ENCODE data around the gene ARL14EP.

Gene ARL14EP

DNA sequence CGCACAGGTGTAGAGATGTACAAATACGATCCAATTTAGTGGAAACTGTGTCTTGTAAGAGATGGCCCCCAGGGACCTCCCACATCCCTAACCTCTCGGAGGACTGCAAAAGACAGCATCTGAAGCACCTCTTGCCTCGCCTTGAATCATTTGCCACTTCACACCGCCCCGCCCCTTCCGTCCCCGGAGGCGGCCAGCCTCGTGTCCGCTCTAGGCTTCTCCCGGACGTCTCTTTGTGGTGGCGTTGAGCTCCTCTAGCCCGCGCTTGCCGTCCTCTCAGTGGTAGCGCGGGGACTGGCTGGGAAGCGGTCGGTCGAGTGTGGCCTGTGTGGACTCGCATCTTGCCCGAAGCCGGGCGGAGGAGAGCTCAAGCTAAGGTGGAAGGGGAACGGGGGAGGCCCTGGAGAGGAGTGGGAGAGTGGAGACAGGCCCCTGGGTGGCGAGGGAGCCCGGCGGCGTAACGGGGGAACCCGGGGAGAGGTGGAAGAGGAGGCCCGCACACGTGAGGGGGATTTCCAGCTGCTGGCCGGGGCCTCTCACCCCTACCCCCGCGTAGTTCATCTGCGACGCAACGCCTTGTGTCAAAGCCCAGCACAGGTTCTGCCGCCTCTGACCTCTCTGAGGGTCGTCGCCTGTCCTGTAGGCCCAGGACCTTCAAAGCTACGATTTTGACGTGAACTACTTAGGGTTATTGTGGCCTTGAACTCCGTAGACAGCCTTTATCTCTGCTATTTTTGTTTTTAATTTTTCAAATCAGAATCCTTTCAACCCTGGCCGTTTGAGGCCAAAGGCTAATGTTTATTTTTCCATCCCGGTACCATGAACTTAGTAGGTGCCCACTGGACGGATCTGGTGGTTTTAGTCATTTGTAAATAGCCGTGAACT, at the start of gene ARL14EP:
ARL14EP (plus strand) TSS at position 279 of the 885 bp plus-strand sequence. CDS start 7,845 bp downstream, outside the sequence.
- peak; percentile 74 to 88 for DNase-seq (ENCODE audit: extremely low read depth in 1 of 2, low read depth in 1 of 2)

DNA sequence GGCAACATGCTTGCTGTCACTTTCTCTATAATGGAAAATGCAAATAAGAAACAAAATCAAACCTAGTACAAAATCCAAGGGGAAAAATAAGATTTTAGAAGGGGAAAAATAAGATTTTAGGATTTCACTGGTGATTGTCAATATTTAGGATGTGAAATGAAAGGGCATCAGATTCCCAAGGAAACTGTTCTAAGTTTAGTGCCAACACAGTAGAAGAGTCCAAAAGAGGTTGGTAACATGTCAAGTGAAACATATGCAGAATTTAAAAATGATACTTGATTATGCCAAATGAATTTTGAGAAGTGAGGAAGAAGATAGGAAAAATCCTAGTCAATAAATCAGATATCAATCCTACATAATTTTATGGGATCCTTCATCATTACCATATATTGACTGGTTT, 45.7 kb upstream of the ARL14EP start:
- DNase-seq (ENCODE audit: extremely low read depth in 1 of 2, low read depth in 1 of 2) = no peak

DNA sequence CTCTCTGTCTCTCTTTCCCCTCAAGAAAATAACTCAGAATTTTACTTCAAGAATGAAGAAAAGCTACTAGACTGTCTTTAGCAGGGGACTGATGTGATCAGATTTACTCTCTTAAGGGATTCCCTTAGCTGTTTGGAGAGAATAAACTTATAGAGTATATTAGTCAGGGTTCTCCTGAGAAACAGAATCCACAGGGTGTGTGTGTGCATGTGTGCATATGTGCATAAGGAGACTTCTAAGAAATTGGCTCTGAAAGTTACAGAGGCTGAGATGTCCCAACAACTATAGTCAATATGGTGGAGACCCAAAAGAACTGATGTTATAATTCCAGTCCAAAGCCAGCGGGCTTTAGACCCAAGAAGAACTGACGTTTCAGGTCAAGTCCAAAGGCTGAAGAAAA, 43.1 kb upstream of the ARL14EP start:
- DNase-seq (ENCODE audit: extremely low read depth in 1 of 2, low read depth in 1 of 2) = no peak

DNA sequence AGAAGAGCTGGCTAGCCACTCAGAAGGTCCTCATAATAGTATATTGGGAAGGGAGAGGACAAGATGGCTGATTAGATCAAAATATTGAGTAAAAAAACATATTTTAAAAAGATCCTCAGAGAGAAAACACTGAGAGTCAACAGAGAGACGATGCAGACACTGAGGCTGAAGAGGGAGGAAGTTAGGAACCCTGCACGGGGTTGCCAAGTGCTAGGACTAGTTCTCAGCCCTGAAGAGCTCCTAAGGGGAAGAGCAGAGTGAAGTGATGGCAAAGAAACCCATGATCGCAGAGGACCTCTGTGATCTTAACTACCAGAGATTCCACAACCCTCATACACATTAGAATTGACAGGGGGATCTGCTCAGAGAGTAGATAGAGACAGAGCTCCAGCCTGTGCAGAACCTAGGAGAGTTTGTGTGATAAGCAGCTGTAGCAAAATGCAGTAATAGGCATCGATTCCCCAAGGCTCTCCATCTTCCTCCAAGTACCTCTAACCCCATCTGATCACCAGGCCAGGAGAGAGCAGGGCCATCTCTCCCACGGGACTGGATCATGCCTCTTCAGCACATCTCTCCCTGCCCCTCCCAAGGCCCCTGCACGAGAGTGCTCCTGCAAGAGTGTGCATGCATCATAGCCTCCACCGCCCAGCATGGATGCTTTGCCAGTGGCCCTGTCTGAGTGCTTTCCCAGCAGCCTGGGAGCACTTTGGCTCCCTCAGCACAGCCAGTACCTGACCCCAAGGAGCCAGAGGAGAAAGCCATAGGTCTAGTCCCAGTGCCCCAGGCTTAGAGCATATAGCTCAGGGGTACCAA, 41.2 kb upstream of the ARL14EP start:
- DNase-seq (ENCODE audit: extremely low read depth in 1 of 2, low read depth in 1 of 2) = no peak

DNA sequence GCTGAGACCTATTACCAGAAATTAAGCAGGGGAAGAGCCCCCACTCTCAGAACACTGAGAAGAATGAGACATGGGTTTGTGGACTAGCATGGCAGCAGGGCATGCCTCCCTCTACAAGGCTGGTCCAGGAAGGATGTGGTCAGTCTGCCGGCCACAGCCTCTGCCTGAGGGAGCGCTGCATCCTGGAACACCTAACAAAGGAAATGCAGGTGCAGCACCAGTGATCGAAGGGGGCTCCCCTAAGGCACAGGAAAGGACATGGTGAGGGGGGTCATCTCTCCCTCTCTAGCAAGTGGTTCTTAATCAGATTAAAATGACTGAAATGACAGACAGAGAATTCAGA, 40.6 kb upstream of the ARL14EP start:
- peak in 1 of 2 donors; percentile 5 for DNase-seq (ENCODE audit: extremely low read depth in 1 of 2, low read depth in 1 of 2)

DNA sequence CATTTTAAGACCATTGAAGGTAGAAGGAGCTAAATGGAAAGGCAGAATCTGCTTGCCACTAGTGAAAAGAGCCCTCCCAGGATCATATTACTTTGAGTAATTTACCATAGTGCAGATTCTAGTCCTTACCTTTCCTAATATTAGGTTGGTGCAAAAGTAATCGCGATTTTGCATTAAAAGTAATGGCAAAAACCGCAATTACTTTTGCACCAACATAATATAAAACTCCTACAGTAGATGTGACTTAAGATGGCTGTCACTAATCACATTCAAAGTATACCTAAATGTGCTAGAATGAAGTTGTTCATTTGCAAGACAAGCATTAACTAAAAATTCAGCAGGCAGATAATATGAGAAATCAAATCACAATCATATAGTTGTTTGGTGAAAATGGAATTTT, 38.1 kb upstream of the ARL14EP start:
- no peak for DNase-seq (ENCODE audit: extremely low read depth in 1 of 2, low read depth in 1 of 2)

DNA sequence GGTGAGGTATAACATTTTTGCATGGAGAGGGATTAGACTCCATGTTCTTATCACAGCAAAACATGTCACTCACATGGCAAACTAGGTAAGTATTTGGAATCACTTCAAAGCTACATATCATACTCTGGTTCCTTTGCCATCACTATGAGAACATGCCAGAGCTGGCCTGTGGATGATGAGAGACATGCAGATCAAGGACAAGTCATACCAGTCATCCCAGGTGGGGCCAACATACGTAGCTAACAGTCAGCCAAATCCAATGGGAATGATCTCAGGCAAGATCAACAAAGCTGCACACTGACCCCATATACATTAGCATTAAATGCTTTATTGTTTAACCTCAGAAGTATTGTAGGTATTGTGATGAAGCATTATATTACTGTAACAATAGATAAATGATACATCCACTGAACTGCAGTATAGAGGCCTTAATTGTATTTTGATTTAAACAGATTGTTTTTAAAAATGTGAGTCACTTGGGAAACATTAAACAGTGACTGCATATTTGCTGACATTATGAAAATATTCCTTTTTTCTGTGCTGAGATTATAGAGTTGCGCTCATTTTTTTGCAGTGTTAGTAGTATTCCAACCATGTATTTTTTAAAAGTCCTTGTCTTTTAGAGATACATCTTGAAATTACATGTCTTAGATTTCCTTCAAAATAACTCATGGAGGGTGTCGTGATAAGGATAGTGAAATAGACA, 37.3 kb upstream of the ARL14EP start:
- DNase-seq (ENCODE audit: extremely low read depth in 1 of 2, low read depth in 1 of 2) = no peak

DNA sequence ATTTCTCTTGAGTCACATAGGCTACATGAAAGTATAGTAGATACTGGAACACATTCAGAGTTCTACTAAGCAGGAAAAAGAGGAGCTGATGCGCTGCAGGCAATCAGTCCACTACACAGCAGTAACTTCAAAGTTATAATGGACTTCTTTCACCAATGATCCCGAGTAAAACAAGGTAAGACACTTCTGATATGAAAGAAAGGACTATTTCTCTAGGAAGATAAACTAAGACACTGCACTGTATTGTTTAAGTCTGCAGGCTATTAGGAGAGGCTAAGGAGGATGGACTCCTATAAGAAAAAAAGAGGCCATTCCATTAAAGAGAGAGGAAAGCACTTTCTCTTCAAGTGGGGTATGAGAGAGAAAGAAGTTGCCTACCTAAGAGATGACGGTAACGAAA, 31.6 kb upstream of the ARL14EP start:
- DNase-seq (ENCODE audit: extremely low read depth in 1 of 2, low read depth in 1 of 2) = no peak

DNA sequence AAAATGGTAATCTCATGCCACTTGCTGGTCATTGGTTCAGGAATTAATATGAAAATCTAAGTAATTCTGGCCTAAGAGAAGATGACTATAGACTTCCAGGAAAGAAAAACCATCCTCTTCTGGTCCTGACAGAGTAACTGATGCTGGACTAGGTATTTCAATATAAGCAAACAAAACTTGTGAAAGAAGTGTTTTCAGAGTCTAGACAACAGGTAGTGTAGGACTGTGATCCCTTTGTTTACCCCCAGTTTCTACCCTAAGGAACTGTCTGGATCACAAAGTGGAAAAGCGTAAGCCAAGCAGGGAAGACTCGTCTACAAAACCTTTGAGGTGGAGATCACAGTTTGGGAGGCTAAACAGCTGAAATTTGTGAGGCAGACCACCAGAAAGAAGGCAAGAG, 30.4 kb upstream of the ARL14EP start:
- DNase-seq (ENCODE audit: extremely low read depth in 1 of 2, low read depth in 1 of 2) = no peak

DNA sequence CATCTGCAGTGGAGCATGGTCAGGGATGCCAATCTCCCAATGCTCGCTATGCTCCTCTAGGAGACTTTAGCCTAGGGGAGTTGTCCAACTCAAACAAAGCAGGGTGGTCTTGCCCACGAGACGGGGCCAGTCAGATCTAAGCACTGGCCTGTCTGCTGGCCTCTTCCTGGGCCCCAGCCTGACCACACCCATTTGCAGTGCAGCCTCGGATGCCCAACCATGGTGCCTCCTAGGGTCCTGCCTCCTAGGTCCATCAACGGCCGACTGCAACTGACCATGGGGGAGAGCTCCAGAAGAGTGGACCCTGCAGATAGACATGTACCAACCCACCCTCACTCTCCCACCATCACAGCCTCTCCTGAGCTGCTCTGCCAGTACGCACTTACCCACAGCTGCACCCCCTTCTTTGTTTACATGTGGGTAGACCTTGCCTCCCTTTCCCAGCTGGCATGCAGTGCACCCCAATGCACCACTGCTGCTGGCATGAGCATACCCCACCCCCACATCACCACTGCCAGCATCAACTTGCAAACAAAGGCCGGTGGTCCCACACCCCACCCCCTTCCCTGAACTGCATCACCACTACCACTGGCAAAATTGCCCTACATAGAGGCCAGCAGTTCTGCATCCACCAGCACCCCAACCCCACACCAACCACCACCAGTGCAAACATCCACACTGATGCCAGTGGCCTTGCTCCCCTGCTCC, 27.6 kb upstream of the ARL14EP start:
- no peak for DNase-seq (ENCODE audit: extremely low read depth in 1 of 2, low read depth in 1 of 2)

DNA sequence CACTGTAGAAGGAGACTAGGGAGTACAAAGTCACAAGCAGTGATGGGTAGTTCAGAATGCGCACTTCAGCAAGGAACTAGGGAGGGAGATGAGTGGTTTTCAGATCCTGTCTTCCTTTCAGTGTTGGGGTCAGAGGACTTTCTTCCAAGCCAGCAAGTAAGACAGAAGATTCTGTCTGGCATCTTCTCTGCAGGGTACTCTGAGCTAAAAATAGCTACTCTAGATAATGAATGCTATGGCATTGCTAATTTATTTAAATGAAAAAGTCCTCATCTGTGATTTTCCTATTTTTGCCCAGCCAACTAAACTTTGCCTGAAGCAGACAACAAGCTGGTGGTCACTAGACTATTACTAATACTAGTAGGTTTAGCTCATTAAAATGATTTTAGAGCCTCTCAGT, 18.3 kb upstream of the ARL14EP start:
- DNase-seq (ENCODE audit: extremely low read depth in 1 of 2, low read depth in 1 of 2) = no peak

DNA sequence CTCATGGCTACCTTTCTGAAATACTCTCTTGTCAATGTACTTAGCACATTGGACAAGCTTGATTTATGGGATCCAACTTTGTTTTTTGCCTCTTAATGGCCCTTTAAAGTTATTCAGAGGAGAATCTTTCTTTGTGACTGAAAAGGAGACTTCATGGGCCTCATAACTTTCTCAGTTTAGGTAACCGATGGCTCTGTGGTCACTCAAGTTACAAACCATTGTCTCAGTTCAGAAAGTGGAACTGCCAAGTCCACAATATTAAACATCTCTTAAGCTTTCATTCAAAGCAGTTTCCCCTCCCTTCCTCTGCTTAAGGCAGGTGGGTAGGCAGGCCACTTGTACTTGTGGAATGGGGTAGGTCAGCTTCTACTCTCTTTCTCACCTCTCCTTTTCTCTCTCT, 12.3 kb upstream of the ARL14EP start:
- DNase-seq (ENCODE audit: extremely low read depth in 1 of 2, low read depth in 1 of 2) = no peak

DNA sequence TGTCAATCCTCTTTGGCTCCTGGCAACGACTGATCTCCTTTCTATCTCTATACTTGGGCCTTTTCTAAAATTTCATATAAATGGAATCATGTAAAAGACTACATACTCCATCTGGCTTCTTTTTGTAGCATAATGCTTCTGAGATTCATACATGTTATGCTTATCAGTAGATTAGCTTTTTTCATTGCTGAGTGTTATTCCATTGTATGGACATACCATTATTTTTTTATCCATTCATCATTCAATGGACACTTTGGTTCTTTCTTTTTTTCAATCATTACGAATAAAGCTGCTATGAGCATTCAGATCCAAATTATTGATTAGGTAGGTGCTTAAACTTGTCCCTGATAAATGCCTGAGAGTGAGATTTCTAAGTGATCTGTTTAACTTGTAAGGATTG, 11.7 kb upstream of the ARL14EP start:
- no peak for DNase-seq (ENCODE audit: extremely low read depth in 1 of 2, low read depth in 1 of 2)

DNA sequence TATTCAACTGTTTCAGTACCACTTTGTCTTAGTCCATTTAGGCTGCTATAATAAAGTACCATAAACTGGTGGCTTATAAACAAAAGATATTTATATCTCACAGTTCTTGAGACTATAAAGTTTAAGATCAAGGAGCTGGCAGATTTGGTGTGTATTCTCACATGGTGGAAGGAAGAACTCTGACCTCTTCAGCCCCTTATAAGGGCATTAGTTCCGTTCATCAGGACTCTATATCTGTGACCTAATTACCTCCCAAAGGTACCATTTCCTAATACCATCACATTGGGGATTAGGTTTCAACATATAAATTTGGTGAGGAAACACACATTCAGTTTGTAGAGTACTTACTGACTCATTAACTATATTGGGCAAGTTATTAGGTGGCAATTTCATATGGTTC, 10.7 kb upstream of the ARL14EP start:
- no peak for DNase-seq (ENCODE audit: extremely low read depth in 1 of 2, low read depth in 1 of 2)

DNA sequence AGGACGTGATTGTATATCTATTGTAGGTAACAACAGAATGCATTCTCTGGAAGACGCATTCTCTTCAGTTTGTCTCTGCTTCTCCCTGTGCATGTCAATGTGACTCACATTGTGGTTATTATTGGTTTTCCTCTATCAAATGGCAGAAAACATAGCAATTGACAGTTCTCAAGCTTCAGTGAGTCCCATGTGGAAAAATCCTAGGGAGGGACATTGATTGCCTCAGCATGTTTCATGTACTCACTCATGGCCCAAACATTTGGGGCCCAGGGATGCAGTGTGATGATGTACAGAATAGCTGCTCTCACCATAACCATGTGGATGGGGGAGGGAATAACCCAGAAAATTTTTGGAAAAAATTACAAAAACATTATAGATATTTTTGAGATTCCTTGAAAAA, 9.3 kb upstream of the ARL14EP start:
- no peak for DNase-seq (ENCODE audit: extremely low read depth in 1 of 2, low read depth in 1 of 2)

DNA sequence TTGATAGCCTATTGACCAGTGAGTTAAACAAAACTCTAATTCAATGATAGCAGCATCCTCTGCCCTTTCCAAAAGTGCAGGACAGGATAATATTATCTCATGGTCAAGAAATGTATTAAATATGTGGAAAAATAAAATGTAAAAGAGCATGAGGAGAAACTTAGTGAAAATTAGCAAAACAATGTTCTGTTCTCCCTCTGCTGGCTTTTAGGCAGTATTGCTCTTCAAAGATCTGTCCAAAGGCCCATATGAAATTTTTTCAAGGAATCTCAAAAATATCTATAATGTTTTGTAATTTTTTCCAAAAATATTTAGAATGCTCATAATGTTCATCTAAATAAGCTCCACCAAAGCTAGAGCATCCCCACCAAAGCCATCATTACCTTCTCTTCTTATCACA, 8.3 kb upstream of the ARL14EP start:
- DNase-seq (ENCODE audit: extremely low read depth in 1 of 2, low read depth in 1 of 2) = no peak

DNA sequence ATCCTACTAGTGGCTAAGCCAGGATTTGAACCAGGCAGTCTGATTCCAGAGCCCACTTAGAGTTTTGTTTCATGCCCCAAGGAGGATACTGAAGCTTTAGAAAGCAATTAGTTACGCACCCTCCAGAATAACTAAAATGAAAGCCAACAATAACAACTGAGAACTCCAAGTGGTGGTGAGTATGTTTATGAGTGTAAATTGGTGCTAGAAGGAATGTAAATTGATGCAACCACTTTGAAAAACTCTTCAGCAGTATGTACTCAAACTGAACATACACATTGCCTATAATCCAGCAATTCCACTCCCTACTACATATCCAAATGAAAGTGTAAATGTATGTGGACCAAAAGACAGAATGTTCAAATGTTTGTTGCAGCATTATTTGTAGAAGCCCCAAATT, 6.7 kb upstream of the ARL14EP start:
- DNase-seq (ENCODE audit: extremely low read depth in 1 of 2, low read depth in 1 of 2) = no peak

DNA sequence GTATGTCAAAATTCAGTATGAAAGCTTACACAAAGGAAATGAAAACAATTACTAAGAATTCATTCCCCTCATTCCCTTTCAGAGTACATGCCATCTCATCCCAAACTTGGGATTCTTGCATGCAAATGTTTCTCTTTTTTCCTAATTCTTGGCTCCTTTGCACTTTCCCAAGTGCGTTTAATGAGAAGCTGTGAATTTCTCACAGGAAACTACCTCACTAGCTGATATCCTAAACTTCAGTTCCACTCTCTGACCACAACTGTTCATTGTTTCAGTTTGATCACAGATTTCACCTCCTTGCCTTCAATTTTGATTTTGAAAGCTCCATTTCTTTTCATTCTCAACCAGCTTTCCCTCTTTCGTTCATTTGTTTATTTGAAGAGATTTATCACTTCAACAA, 5.9 kb upstream of the ARL14EP start:
- DNase-seq (ENCODE audit: extremely low read depth in 1 of 2, low read depth in 1 of 2) = no peak

DNA sequence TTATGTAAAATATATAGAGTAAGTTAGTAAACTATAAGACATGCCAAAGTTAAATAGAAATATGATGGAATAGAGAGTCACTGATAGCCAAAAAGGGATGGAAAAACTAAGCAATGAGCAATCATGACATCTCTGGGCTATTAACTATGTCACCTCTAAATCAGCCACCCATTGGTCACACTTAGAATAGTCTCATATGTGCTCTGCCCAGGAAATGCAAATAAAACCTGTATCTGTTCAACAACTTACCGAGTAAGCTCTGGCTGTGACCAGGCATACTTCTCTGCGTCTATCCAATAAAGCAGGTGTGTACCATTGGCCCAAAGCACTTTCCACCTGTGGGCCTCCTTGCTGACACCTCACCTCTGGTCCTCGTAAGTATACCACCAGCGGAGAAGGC, 1.6 kb upstream of the ARL14EP start:
- no peak for DNase-seq (ENCODE audit: extremely low read depth in 1 of 2, low read depth in 1 of 2)

DNA sequence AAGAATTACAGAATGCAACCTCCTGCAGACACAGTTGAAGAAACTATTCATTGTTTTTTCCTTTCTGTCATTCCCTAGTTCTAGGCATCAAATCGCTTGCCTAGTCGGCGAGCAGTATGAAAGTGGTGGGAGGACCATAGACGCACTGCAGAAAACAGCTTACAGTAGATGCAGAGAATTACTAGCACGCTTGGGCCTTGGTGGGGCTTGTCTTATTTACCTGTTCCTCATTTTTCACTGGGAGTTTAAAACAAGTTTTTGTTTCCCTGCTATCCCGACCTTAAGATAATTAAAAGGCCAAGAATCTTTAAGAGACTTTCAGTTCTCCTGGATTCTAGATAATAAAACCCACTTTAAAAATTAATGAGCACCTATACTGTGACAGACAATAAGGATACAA, 713 bp upstream of the ARL14EP start:
- DNase-seq (ENCODE audit: extremely low read depth in 1 of 2, low read depth in 1 of 2) = no peak

All from stimulated activated CD8-positive, alpha-beta memory T cell treated with anti-CD3 and anti-CD28 coated beads, Interleukin-7, amount 100 ng/mL, for 48 hours (primary cell).